GM21515 (cell line): ENCODE measurements around the gene DIAPH1.
A peak's percentile ranks its signal among the peaks of the same experiment; 100 is the strongest.

Source experiments
- ATAC-seq: cut with Tn5 transposase; IDR thresholded peaks from one replicate; pipeline ENCODE4 v1.9.1; 2021; ENCODE audit not compliant: unreplicated experiment

The DIAPH1 gene

DNA sequence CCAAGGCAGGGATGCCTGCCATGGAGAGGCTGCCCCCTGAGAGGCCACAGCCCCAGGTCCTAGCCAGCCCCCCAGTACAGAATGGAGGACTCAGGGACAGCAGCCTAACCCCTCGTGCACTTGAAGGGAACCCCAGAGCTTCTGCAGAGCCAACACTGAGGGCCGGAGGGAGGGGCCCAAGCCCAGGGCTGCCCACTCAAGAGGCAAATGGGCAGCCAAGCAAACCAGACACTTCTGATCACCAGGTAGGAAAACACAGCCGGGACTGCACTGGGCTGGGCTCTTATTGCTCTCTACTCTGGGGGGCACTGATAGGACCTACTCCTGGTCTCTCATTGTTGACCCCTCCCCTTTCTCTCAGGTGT, 21.2 kb upstream of the DIAPH1 start:
- ATAC-seq = no peak

DNA sequence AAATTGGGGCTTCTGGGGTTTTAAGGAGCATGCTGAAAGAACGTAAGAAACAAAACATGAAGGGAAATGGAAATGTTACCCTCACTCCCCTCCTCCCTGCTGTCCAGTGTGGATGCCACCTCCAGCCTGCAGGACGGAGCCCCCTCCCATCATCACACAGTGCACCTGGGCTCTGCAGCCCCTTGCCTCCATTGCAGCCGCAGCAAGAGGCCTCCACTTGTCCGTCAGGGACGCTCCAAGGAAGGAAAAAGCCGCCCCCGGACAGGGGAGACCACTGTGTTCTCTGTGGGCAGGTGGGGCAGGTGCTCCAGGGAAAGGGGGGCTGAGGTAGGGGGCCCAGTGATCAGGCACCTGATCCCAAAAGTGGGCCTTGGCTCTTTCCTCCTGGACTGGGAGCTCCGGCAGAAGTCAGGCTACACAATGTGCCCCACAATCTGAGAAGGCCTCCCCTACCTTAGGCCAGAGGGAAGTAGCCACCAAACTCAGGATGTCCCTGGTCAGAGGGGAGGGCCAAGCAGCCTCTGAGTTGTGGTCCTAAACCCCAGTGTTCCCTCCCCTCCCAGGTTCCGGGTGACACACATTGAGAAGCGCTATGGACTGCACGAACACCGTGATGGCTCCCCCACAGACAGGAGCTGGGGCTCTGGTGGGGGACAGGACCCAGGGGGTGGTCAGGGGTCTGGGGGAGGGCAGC, 20.7 kb upstream of the DIAPH1 start:
- ATAC-seq = no peak

DNA sequence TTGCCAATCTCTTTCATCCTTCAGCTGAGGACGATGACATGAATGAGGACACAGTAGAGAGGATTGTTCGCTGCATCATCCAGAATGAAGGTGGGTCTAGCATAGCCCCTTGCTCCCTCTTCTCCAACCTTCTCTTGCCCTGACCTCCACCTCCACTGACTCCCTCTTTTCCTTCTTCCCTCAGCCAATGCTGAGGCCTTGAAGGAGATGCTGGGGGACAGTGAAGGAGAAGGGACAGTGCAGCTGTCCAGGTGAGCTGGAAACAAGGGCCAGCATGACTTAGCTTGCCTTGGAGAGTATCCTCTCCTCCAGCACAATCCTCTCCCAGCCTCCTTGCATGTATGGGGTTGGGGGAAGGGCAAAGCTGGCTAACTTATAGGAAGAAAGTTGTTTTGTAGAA, 20.0 kb upstream of the DIAPH1 start:
- no peak for ATAC-seq

DNA sequence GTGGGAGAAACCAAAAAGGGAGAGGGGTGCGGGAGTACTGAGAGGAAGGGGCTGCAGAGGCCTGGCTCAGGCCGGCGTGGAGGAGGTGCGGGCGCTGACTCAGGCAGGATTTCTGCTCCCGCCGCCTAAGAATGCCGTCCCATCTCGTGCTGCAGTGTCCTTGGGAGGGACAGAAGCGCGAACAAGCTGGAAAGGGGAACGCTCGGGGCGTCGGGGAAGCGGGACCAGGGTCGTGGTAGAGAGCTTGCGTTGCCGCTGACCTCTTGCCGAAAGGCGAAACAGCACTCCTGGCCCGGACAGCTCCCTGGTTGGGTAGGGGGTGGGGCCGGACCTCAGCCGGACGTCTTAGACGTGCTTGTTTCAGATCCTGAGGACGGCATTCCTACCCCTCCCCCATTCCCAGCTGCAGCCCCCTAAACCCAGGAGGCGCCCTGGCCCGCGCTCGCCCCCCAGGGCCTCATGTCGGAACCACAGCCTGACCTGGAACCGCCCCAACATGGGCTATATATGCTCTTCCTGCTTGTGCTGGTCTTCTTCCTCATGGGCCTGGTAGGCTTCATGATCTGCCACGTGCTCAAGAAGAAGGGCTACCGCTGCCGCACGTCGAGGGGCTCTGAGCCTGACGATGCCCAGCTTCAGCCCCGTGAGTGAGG, 19.1 kb upstream of the DIAPH1 start:
- ATAC-seq = peak; percentile 32

DNA sequence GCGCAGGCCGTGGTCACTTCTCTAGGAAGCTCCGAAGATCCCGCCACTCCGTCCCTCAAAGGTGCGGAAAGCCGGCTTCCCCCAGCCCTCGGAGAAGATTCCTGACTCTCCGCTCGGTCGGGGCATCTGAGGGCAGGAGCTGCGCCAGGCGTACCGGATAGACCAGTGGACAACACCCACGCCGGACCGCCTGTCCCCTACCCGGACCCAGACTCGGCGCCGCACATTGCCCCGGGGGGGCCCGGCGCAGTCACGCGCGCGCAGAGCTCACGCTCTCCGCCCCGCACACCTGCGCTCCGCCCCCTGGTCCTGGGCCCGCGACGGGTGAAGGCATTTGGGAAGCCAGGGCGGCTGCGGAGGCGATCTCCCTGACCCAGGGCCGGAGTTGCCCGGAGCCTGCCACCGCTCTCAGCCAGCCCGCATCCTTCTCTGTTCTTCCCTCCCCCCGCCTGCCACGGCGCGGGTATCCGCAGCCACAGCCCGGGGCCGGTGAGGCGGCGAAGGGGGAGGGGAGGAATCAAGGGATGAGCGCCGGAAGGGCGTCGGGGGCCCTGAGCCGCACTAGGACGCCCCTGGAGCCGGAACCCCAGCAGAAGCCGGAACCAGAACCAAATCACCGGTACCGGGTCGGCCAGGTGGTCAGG, 18.4 kb upstream of the DIAPH1 start:
- peak; percentile 25 for ATAC-seq

DNA sequence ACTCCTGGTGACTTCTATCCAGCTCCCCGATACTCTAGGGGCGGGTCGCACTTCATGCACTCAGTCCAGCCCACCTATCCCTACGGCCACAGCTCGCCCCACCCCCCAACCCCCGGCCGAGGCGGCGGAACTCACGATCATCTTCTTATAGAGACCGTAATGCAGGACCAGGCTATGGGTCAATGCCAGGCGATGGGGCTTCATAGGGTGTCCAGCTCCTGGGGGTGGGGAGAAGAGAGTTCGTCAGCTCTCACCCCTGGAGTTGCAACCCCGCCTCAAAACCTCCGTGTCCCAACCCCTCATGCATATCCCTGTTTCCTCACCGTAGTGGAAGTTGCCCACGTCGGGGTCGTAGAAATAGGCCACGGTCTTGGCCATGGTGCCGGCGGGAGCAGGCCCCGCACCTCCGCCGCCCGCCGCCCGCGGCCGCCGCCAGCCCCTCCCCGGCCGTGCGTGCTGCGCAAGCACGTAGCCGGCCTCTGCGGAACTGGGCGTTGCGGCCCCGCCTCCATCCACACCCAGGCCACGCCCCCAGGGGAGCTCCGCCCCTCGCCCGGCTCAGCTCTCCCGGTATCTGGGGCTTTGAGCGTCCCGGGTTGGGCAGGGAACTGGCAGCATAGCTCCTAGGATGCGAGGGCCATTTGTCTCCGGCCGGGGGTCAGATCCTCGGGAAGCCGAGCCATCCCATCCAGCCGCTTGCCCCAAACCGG, 17.8 kb upstream of the DIAPH1 start, which contains the start of the genes HDAC3 and RELL2:
Gene HDAC3, minus strand, starts transcription at position 437 of the 710 bp plus-strand sequence. Its CDS starts 59 bp downstream, at position 378.
Gene RELL2, plus strand, starts transcription at position 585 of the 710 bp plus-strand sequence. CDS start 1,229 bp downstream, outside the sequence.
- peak; percentile 65 for ATAC-seq

DNA sequence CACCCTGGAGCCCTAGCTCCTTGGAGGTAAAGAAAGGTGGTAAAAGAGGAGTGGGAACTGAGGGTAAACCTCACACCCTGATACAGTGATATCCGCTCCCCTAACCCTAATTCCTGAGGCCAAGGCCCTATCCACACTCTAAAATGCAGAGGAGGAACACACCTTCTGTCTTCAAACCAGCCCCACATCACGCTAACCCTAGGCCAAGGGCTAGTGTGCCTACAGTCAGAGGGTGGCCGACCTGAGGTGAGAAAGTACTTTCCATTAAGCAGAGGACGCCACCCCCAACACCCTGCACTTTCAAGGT, 17.3 kb upstream of the DIAPH1 start:
- no peak for ATAC-seq

DNA sequence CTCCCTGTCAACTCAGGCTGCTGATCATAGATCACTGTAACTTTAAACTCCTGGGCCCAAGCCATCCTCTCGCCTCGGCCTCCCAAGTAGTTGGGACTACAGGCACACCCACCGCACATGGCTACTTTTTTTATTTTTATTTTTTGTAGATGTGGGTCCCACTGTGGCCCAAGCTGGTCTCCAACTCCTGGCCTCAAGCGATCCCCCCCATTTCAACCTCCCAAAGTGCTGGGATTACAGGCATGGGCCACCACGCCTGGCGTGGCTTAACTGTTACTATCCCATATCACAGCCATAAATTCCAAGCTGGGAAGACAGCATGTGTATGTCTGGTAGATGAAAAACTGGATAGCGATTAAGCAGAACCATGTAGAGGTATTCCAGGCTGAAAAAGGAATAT, 16.8 kb upstream of the DIAPH1 start:
- no peak for ATAC-seq

DNA sequence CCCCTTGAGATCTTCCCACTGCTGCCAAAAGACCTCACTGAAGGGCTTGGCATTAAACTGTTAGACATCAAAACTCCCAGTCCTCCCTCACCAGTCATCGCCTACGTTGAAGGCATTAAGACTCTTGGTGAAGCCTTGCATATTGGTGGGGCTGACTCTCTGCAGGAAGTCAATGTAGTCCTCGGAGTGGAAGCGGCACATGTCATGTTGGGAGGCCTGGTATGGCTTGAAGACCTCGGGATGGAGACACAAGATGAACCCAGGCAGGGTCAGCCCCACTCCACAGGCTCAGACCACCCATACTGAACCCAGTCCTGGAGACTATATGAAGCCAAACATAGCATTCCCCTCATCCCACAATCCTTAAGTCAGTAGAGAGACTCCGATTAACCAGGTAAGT, 15.9 kb upstream of the DIAPH1 start:
- ATAC-seq = no peak

DNA sequence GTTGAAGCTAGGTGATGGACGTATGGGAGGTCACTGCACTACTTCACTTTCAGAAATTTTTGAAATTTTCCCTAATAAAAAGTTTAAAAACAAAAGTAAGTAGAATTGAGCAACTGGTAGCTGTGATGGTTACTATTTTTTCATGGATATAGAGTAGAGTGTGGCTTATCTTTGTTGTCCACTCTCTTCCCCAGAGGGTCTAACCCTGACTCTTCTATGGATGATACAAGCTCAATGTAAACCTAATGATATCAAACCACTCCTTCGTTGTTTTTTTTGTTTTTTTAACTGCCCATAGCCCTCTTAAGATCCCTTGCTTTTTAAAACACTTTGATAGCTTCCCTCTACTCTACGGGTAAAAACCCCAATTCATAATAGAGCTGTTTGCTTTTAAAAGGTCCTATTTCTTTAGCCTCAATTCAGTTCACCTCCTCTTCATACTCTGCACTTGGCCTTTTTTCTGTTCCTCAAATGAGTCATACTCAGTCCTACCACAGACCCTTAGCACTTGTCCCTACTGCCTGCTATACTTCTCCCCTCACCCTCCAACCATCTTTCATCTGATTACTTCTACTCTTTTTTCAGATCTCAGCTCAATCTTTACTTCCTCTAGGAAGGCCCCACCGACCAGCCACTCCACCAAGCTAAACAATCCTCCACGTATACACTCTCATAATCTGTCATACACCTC, 15.2 kb upstream of the DIAPH1 start:
- ATAC-seq = peak; percentile 67

DNA sequence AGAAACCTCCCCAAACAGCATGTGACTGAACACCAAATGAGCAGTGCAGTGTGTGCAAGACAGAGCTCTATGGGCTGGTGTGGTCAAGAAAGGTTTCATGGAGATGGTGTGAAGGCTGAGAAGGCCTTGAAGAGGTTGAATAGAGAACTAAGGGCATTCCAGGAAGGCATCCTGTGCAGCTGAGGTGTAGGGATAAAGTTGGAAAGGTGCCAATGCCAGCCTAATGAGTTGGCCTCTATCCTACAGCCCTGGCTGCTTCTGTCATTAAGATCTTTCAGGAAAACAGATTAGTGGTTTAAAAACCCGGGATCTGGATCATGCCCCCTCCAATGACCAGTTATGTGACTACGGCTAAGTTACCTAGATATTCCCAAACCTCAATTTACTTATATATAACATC, 13.8 kb upstream of the DIAPH1 start:
- ATAC-seq = no peak

DNA sequence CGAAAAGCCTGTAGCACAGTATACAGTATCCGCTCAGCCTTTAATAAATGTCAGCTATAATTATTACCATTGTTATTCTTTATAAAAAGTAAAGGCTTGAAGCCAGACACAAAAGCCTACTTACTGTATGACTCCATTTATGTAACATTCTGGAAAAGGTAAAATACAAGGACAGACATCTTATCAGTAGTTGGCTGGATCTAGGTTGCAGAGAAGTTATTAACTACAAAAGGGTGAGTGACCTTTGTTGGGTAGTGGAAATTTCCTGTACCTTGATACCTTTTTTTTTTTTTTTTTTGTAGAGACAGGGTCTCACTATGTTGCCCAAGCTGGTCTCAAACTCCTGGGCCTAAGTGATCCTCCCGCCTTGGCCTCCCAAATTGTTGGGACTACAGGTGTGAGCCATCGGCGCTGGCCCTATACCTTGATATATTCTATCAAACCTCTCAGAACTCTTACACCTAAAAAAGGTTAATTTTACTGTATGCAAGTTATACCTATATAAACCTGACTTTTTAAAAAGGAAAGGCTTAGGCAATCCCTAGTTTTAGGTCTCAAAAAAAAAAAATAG, 11.9 kb upstream of the DIAPH1 start:
- no peak for ATAC-seq

DNA sequence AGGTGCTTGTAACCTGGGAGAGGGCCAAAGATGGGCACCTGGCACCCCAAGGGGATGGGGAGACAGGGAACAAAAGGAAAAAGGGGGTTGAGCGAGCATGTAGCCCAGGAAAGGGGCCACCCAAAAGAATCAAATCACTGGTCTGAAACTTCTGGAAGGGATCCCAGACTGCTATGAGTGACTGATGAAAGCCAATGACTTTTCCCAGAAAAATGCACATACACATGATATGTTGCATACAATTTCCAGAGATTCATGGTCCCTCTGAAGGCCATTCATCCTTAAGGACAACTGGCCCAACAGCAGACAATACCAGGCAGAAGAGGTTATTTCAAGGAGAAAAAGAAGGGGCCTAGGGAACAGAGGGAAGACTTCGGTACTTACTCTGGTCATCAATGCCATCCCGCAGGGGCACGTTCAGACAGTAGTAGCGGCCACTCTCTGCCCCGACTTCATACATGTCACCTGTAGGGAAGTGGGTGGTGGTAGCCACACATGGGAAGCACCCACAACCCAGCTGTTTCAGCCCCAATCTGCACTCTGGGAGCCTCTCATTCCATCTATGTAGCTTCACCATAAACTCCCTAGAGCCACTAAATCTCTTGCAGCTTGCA, 9.5 kb upstream of the DIAPH1 start:
- ATAC-seq = no peak

DNA sequence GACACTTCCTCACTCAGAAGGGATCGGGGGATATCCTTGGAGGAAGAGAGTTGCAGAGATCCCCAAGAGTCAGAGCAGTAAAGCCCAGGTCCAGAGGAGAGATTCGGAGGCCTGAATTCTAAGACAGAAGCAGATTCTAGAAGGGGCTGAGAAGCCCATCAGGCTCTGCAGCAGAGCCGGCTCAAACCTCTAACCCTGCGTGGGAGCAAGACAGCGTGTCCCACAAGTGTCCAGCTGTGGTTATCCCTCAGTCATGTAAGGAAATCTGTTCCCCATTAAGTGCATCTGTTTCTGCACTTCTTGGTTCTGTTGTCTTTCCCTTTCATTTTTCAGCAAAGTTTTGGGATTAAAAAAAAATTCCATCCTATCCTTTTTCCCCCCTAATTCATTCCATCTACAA, 4.8 kb upstream of the DIAPH1 start:
- ATAC-seq = no peak

DNA sequence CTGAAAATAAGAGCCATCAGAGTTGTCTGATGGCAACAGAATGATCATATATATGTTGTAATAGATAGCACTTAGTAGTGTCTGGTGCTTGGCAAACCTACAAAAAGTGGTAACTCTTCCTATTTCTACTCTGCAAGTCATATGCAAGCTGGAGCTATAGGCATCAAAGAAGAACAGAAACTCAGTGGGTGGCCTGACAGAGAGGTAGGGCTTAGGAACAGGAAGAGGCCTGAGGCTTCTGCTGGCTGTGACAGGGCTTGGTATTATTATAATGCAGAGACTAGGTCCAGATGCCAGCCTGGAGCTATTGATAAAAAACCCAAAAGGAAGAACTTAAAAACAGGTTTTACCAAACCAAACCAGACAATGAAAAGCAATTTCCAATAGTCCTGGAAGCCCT, 4.4 kb upstream of the DIAPH1 start:
- peak; percentile 55 for ATAC-seq

DNA sequence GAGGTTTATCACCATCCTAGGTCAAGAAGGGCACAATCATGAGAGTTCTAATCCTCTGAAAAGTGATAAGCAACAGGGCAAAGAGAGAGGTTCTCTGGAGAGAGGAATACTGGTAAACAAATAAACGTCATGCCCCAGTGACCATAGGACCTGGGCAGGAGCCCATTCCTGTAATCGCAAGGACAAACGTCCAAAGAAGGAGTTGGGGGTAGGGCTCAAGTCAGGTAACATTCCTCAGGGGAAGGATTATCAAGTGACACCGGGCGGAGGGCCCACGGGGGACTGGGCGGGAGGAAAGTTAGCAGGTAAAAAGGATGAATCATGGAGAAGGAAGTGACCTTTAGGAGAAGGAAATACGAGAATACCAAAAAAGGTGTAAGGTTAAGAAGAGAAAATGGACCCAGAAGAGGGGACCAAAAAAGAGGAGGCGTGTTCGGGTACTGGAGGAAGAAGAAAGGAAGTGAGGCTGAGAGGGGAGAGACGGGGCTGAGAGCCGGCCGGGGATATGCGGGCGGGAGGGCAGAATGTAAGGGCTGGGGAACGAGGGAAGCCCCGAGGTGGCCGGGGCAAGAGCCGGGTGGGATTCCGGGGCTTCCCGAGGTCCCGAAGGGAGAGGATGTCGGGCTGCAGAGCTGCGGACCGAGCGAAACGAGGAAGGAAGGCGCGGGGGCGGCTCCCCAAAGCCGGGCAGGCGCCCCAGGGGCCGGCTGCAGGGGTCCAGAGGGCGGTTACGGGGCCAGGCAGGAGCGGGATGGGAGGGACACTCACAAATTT, 583 bp downstream of the DIAPH1 start:
- ATAC-seq = peak; percentile 28

DNA sequence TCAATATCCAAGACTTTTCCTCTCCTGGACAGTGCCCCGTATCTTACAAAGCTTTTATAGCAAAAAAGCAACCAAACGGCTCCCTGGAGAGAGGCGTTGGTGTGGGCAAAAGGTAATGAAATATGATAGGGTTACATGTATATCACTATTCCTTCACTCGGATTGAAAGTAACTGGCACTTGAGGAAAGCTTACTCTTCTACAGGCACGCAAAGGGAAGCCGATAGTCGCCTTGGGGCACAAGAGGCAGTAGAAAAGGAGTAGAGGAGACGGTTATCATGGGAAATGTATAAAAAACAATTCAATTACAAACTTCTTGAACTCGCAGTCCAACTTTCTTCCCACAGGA, 1.1 kb downstream of the DIAPH1 start:
- ATAC-seq = no peak

DNA sequence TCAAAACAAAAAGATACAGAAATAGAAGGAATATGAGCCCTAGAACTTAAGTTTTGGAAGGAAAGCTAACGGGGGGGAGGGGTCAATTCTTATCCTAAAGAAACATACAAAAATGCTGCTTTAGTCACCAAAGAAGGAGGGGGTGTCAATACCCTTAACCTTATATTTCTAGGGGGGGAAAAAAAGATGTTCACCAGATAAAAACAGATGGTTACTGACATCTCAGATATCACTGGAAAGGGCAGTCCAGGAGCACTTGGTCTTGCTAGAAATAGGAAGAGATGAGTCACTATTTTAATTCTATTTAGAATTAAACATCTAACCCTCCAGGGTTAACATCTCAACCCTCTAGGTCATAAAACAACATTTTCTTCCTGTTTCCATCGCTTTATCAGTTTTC, 1.7 kb downstream of the DIAPH1 start:
- no peak for ATAC-seq

DNA sequence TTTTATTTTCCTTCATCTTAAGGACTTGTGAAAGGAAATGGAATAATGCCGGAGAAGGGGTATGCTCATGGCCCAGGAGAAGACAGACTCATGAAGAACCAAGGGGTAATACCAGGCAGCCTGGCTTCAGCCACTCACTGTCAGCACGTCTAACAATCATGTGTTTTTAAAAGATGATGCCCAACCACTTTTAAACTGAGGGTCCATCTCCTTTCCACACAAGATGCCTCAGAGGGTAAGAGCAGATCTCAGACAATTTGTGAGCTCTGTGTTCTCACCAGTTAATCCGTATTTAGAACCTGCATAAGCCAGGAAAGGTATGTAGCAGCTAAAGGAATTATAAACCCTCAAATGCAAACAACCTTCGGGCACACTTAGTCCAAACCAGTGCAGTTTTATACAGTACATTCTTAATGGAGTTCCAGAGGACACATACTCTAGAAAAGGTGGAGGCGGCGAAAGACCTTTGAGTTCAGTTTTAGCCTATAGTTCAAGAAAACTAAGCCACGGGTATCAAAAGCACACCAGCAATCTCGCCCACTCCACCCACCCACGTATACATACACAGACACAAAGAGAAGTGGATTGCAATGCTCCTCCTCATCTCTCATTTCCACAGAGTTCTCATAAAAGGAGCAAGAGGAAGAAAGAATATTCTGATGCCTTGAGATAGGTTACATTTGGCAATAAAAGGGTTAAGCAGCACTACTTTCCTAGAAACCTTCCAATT, 2.6 kb downstream of the DIAPH1 start:
- no peak for ATAC-seq
